Activated CD8-positive, alpha-beta memory T cell treated with anti-CD3 and anti-CD28 coated beads, Interleukin-2, amount 10 ng/mL, durations not matched to agents 7 days and 5 days (primary cell): ENCODE measurements around the gene SPINT1. TPM values are rescaled to one million over a fixed set of nuclear protein-coding genes. Genes with fewer than 3 reads are reported as not detected.
A peak's percentile ranks its signal among the peaks of the same experiment; 100 is the strongest.

ENCODE experiments used
- ATAC-seq: fragments of 150-1000 bp; cut with Tn5 transposase; one replicate; pipeline ENCODE4 v1.10.0; 2021; ENCODE audit warnings: moderate library complexity
- CTCF ChIA-PET: fragments of 350-600 bp; sonication (Branson Sonifier 250); formaldehyde crosslinking; loops from one replicate; lab custom pipeline; 2021; ENCODE audit warnings: antibody characterized with exemption; lab: Charles Lee
- DNase-seq: peaks from one replicate; pipeline ENCODE4 v3.0.0-alpha.2; 2020
- H3K27ac Mint-ChIP-seq: one replicate; pipeline ENCODE4 v1.8.0; 2021; ENCODE audit warnings: mild to moderate bottlenecking, mixed read lengths
- H3K27me3 Mint-ChIP-seq: one replicate; pipeline ENCODE4 v1.8.0; 2021; ENCODE audit warnings: mixed read lengths
- H3K36me3 Mint-ChIP-seq: one replicate; pipeline ENCODE4 v1.8.0; 2021; ENCODE audit warnings: mild to moderate bottlenecking, mixed read lengths
- H3K4me1 Mint-ChIP-seq: one replicate; pipeline ENCODE4 v1.8.0; 2021; ENCODE audit warnings: mixed read lengths
- H3K4me3 Mint-ChIP-seq: one replicate; pipeline ENCODE4 v1.8.0; 2021; ENCODE audit warnings: mild to moderate bottlenecking, moderate library complexity, mixed read lengths
- H3K9me3 Mint-ChIP-seq: one replicate; pipeline ENCODE4 v1.8.0; 2022; ENCODE audit warnings: low read depth, mixed read lengths
- total RNA-seq, 2 experiments: library from RNA; stranded (reverse); gene quantifications; one replicate each; pipeline ENCODE4 v1.2.3, GENCODE V29; 2021

Gene SPINT1, protein sequence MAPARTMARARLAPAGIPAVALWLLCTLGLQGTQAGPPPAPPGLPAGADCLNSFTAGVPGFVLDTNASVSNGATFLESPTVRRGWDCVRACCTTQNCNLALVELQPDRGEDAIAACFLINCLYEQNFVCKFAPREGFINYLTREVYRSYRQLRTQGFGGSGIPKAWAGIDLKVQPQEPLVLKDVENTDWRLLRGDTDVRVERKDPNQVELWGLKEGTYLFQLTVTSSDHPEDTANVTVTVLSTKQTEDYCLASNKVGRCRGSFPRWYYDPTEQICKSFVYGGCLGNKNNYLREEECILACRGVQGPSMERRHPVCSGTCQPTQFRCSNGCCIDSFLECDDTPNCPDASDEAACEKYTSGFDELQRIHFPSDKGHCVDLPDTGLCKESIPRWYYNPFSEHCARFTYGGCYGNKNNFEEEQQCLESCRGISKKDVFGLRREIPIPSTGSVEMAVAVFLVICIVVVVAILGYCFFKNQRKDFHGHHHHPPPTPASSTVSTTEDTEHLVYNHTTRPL
- total RNA-seq: 1 to 10 TPM; 3.7 to 4.0 TPM

DNA sequence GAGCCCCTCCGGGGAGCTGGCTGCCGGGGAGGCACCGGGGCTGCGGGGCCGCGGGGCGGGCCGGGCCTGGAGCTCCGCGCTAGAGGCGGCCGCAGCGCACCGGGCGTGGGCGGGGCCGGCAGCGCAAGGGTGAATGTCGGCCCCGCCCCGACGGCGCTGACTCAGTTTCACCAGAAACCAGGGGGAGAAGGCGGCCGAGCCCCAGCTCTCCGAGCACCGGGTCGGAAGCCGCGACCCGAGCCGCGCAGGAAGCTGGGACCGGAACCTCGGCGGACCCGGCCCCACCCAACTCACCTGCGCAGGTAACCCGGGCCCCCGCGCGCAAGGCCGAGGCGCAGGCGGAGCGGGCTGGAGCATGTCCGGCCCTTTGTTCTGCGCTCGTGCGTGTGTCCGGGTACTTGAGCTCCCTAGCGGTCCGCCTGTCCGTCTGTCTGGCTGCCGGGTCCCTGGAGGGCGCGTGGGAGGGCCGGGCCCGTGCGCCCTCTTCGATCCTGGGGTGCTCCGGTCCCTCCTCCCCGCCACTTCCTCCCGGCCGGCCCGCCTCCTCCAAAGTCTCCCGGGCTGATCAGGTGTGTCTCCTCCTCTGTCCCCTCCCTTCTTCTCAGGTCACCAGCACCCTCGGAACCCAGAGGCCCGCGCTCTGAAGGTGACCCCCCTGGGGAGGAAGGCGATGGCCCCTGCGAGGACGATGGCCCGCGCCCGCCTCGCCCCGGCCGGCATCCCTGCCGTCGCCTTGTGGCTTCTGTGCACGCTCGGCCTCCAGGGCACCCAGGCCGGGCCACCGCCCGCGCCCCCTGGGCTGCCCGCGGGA is at the start of gene SPINT1:
Gene SPINT1 (plus strand): TSS at position 164 of the 811 bp plus-strand sequence. CDS start 507 bp downstream, at position 671.
- no peaks in the 10 kb centered on the region for H3K9me3 Mint-ChIP-seq
- H3K36me3 Mint-ChIP-seq: no peaks in the 10 kb centered on the region
- peaks cover 22% of the 10 kb centered on the region for H3K27me3 Mint-ChIP-seq
- ATAC-seq (peak; percentile 72), DNase-seq (peak; percentile 54)
- peaks cover 25% of the 10 kb centered on the region for H3K4me1 Mint-ChIP-seq
- CTCF ChIA-PET: interaction anchor here (0.7 to 4.0 kb wide), 6 partner anchors 9 to 141 kb away, joined by 3 to 37 read pairs (median 4); partner anchors contain the start of gene VPS18
- peak within 1 kb of the TSS; percentile 78 for H3K4me3 Mint-ChIP-seq
- H3K27ac Mint-ChIP-seq: no peak within 1 kb of the TSS

DNA sequence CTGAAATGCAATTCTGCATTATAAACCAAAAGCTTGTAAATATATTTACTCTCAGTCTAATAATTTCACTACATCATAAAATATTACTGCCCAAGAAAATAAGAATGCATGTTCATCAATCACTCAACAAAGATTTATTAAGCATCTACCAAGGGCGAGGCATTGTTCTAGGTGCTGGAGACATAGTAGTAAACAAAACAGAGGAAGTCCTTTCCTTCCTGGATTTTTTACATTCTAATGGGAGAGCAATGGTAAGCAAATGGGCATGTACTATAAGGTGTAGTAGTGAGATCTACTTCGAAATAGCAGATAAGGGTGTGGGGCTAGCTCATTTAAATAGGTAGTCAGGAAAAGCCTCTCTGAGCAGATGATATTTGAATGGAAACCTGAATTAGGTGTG is 47.8 kb upstream of the SPINT1 start:
- no peak for DNase-seq
- Mint-ChIP-seq H3K27me3 (no peaks in the 10 kb centered on the region), H3K4me1 (peaks cover 16% of the 10 kb centered on the region), H3K9me3 (no peaks in the 10 kb centered on the region), H3K36me3 (peaks cover 8% of the 10 kb centered on the region), H3K27ac (no peak overlapping the region), H3K4me3 (no peak overlapping the region)
- CTCF ChIA-PET: no interaction called here
- no peak for ATAC-seq

DNA sequence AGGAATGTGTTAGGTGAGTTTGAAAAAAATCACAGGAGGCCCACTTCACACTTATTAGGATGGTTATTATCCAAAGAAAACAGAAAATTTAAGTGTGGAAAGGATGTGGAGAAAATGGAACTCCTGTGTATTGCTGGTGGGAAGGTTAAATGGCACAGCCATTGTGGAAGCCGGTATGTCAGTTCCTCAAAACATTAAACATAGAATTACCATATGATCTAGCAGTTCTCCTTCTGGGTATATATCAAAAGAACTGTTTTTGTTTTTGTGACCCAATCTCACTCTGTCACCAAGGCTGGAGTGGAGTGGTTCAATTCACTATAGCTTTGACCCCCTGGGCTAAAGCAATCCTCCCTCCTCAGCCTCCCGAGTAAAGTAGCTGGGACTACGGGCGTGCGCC is 47.3 kb upstream of the SPINT1 start:
- CTCF ChIA-PET: interaction anchor here (1.1 kb wide), 1 partner anchor 117 kb away, joined by 4 read pairs; no protein-coding TSS in a partner anchor
- Mint-ChIP-seq H3K27ac (no peak overlapping the region), H3K4me1 (peaks cover 17% of the 10 kb centered on the region), H3K27me3 (no peaks in the 10 kb centered on the region), H3K36me3 (peaks cover 10% of the 10 kb centered on the region), H3K9me3 (no peaks in the 10 kb centered on the region), H3K4me3 (no peak overlapping the region)
- no peak for ATAC-seq
- DNase-seq: no peak

DNA sequence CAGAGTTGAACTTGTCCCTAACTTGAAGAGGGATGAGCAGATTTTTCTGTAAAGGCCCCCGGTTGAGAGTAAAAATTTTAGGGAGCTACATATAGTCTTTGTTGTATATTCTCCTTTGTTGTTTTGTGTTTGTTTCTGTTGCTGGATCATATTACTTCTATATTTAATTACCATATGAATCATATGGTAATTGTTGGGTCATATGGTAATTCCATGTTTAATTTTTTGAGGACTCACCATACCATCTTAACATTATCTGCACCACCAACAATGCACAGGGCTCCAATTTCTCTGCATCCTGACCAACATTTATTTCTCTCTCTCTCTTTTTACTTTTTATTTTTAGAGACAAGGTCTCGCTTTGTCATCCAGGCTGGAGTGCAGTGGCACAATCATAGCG is 44.3 kb upstream of the SPINT1 start:
- ATAC-seq: no peak
- H3K9me3 Mint-ChIP-seq: no peaks in the 10 kb centered on the region

DNA sequence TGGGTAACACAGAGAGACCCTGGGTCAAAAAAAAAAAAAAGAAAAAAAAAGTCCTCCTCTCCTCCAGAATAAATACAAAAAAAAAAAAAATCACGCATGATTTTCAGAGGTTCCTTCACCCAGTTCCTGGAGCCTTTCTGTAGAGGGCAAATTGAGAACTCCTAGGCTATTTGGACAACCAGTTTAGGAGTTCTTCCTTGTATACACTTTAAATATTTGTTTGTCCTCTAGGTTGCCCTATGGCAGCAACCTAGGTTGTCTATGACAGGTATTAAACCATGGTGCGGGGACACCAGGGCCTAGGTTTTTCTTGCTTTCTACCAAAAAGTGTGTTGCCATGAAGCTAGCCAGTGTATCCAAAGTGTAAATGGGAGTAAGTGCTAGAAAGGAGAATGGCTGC is 40.8 kb upstream of the SPINT1 start:
- CTCF ChIA-PET: interaction anchor here (0.6 to 2.5 kb wide), 3 partner anchors 89 to 95 kb away, joined by 3 to 5 read pairs (median 4); partner anchors contain the start of gene VPS18
- ATAC-seq (no peak), DNase-seq (no peak)
- Mint-ChIP-seq H3K4me3 (no peak overlapping the region), H3K4me1 (peaks cover 24% of the 10 kb centered on the region), H3K36me3 (peaks cover 14% of the 10 kb centered on the region), H3K27ac (no peak overlapping the region), H3K27me3 (no peaks in the 10 kb centered on the region), H3K9me3 (no peaks in the 10 kb centered on the region)

More for the DNA sequence above, 44.3 kb upstream of the SPINT1 start:
- Mint-ChIP-seq H3K4me3 (no peak overlapping the region), H3K36me3 (peaks cover 12% of the 10 kb centered on the region), H3K4me1 (peaks cover 16% of the 10 kb centered on the region), H3K27me3 (no peaks in the 10 kb centered on the region), H3K27ac (peak overlapping the region; percentile 11)
- DNase-seq: no peak
- CTCF ChIA-PET: no interaction called here

DNA sequence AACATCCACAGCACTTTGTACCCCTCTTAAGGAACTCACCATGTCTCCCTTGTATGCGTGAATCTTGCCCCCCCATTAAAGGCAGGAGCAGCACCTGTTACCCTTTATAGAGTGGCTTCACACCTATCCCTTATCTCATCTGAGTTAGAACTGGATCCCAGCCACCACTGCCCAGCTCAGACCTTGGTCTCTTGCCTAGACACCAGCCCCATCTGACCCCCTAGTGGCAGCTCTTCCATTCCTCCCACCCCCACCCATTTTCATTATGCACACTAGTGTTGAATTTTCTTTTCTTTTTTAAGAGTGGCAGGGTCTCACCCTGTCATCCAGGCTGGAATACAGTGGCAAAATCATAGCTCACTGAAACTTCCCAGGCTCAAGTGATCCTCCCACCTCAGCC is 40.2 kb upstream of the SPINT1 start:
- Mint-ChIP-seq H3K27me3 (no peaks in the 10 kb centered on the region), H3K27ac (no peak overlapping the region), H3K36me3 (peaks cover 11% of the 10 kb centered on the region), H3K4me3 (no peak overlapping the region), H3K9me3 (no peaks in the 10 kb centered on the region), H3K4me1 (peaks cover 27% of the 10 kb centered on the region)
- ATAC-seq: no peak
- CTCF ChIA-PET: interaction anchor here (0.6 to 2.5 kb wide), 5 partner anchors 21 to 96 kb away, joined by 3 to 5 read pairs (median 3); partner anchors contain the start of gene VPS18
- DNase-seq: no peak

DNA sequence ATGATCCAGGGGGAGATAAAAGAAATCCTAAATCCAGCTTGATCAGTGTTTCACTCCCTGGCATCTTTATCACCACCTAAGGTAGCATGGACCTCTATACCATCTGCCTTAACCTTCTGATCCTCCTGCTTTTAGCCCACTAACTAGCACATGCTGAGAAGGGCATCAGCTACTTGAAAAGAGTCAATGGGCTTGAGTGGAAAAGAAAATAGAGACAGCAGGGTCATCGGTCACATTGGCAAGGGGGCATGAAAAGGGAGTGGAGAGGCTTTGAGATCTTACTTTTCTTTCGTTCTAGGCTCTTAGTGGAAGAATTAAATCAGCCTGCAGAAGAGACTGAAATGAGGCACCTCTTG is 37.2 kb upstream of the SPINT1 start:
- Mint-ChIP-seq H3K4me3 (peak overlapping the region; percentile 84), H3K27ac (peak overlapping the region; percentile 93), H3K9me3 (no peaks in the 10 kb centered on the region), H3K4me1 (peaks cover 26% of the 10 kb centered on the region), H3K27me3 (no peaks in the 10 kb centered on the region), H3K36me3 (peaks cover 11% of the 10 kb centered on the region)
- CTCF ChIA-PET: interaction anchor here (0.5 to 3.0 kb wide), 5 partner anchors 17 to 112 kb away, joined by 3 to 16 read pairs (median 3); partner anchors contain the start of genes RAD51 and VPS18
- ATAC-seq (no peak), DNase-seq (no peak)

DNA sequence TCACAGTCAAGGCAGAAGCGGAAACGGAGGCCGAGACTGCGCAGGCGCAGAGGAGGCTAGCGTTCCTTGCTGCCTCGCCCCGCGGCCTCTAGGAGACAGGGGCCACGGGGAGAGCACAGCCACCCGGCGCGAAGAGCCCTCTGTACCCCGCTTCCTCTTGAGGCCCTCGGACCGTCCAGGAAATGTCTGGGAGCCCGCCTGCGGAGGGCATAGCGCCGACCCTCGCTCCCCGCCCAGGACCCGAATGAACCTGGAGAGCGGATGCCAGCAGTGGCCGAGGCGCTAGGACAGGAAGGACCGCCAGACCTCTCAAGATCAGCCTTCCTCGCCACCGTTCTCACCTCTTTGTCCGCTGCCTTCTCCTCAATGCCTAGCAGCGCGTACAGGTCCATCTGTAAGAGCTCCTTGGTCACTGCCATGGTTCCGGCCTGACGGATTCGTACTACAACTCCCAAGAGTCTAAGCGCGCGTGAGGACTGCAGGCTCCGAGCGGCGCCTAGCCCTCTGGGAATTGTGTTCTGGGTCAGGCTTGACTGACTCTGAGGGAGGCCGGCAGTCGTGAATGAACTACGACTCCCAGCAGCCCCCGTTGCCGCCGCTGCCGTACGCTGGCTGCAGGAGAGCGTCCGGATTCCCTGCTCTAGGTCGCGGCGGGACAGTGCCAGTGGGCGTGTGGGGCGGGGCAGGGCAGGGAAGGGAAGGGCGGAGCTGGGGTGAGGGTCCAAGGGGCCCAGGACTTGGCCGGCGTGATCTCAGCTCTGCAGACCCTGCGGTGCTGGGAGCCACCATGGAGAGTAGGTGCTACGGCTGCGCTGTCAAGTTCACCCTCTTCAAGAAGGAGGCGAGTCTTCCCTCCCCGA is 36.6 kb upstream of the SPINT1 start, which contains the start of the genes DNAJC17 and ZFYVE19:
Gene DNAJC17 (minus strand): TSS at position 446 of the 860 bp plus-strand sequence. CDS start 27 bp downstream, at position 419.
Gene ZFYVE19 (plus strand): TSS at position 62 of the 860 bp plus-strand sequence. CDS start 501 bp downstream, at position 563.
- Mint-ChIP-seq H3K4me3 (peak within 1 kb of the TSS; percentile 84), H3K4me1 (peaks cover 26% of the 10 kb centered on the region), H3K27ac (peak within 1 kb of the TSS; percentile 93), H3K27me3 (no peaks in the 10 kb centered on the region), H3K9me3 (no peaks in the 10 kb centered on the region), H3K36me3 (peaks cover 9% of the 10 kb centered on the region)
- CTCF ChIA-PET: interaction anchor here (0.5 to 3.0 kb wide), 6 partner anchors 17 to 113 kb away, joined by 3 to 16 read pairs (median 4); partner anchors contain the start of genes RAD51 and VPS18
- DNase-seq: peak; percentile 98
- peak; percentile 98 for ATAC-seq

DNA sequence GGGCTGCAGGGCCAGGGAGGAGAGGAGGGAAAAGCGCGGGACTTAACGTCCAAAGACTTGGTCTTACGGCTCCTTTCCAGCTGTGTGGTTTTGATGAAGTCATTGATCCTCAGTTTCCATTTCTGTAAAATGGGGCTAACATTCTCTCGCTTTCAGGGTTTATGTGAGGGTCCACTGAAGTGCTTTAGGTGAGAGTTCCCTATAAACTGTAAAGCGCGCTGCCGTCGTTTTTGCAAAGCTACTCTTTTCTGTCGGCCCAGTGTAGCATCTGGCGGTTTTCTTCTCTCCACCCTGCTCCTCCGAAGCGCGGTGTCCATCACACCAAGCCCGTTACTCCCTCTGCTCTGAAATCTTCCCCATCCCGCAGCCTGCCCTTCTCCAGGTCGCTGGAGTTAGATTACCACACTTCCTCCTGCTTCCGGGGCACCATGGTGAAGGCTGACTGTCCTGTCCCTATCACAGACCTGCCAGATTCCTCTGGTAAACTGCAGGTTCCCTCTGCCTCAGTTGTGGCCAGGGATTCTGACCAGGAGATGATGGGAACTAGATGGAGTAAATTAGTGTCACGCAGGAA is 35.9 kb upstream of the SPINT1 start:
- Mint-ChIP-seq H3K4me1 (peaks cover 26% of the 10 kb centered on the region), H3K4me3 (peak overlapping the region; percentile 84), H3K9me3 (no peaks in the 10 kb centered on the region), H3K36me3 (peaks cover 9% of the 10 kb centered on the region), H3K27me3 (no peaks in the 10 kb centered on the region), H3K27ac (peak overlapping the region; percentile 93)
- DNase-seq (no peak), ATAC-seq (no peak)
- CTCF ChIA-PET: interaction anchor here (1.1 to 3.0 kb wide), 4 partner anchors 25 to 87 kb away, joined by 3 to 16 read pairs (median 6); partner anchors contain the start of gene VPS18

DNA sequence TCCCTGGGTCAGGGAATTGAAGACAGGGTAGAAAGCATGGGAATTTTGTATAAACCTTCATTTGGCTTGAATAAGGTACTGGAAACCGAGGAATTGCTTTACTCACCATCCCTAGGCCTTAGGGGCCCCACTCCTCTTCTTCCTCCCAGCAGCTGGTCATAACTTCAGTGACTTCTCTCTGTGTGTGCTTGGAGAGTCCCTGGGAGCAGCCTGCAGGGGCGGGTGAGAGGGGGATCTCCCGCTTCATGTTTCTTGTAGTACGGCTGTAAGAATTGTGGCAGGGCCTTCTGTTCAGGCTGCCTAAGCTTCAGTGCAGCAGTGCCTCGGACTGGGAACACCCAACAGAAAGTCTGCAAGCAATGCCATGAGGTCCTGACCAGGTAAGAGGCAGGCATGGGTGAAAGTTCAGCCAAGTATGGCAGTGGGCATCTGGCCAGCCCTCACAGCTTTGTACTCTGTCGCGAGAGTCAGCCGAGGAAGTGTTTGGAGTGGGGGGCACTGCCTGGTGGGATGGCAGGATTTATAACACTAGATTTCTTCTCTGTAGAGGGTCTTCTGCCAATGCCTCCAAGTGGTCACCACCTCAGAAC is 34.9 kb upstream of the SPINT1 start:
- no peak overlapping the region for H3K27ac Mint-ChIP-seq
- H3K9me3 Mint-ChIP-seq: no peaks in the 10 kb centered on the region
- no peak for DNase-seq
- H3K4me3 Mint-ChIP-seq: peak overlapping the region; percentile 84
- no peaks in the 10 kb centered on the region for H3K27me3 Mint-ChIP-seq
- peaks cover 7% of the 10 kb centered on the region for H3K36me3 Mint-ChIP-seq
- CTCF ChIA-PET: interaction anchor here (1.6 kb wide), 1 partner anchor 49 kb away, joined by 5 read pairs; no protein-coding TSS in a partner anchor
- no peak for ATAC-seq
- H3K4me1 Mint-ChIP-seq: peaks cover 23% of the 10 kb centered on the region

DNA sequence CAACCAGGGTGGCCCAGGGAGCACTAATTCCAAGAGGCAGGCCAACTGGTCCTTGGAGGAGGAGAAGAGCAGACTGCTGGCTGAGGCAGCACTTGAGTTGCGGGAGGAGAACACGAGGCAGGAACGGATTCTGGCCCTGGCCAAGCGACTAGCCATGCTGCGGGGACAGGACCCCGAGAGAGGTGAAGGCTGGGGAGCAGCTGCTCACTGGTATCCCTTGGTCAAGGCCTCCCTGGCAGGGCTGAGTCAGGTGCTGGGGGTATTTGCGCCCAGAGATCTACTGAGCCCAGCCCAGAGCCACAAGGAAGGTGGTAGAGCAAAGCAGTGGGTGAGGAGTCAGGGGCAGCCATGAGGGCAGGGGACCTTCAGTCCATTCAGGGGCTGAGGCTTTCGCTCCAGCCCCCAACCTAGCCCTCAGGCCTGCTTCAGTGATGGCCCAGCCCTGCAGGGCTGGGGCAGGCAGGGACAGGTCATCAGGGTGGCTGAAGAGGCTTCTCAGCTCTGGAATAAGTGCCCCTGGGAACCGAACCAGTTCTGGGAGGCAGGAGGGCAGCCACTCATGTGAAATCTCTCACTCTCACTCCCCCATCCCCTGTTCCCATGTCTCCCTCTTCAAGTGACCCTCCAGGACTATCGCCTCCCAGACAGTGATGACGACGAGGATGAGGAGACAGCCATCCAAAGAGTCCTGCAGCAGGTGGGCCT is 31.0 kb upstream of the SPINT1 start:
- Mint-ChIP-seq H3K27me3 (no peaks in the 10 kb centered on the region), H3K36me3 (peaks cover 7% of the 10 kb centered on the region), H3K27ac (no peak overlapping the region), H3K4me1 (peaks cover 13% of the 10 kb centered on the region), H3K9me3 (no peaks in the 10 kb centered on the region), H3K4me3 (no peak overlapping the region)
- no peak for DNase-seq
- ATAC-seq: no peak
- CTCF ChIA-PET: interaction anchor here (1.0 to 1.6 kb wide), 2 partner anchors 45 to 90 kb away, joined by 3 to 4 read pairs; no protein-coding TSS in a partner anchor
